Trophoblast cell (in vitro differentiated cells and primary cell): ENCODE results near the gene ZNRF2.
A peak's percentile ranks its signal among the peaks of the same experiment; 100 is the strongest.

Source experiments
- DNase-seq, 2 donors: peaks; one replicate each; pipeline ENCODE4 v3.0.0-alpha.2; 2016
- H2AFZ ChIP-seq: 2 replicates; pipeline ENCODE4 v1.6.1; 2013; ENCODE audit warnings: low read length, moderate library complexity, mild to moderate bottlenecking; ENCODE audit not compliant: insufficient read depth, poor library complexity
- H2AK5ac ChIP-seq: 2 replicates; pipeline ENCODE4 v1.6.1; 2013; ENCODE audit warnings: mild to moderate bottlenecking, low read length
- H2BK120ac ChIP-seq: 2 replicates; pipeline ENCODE4 v1.6.1; 2013; ENCODE audit warnings: low read length, mild to moderate bottlenecking, moderate library complexity; ENCODE audit not compliant: insufficient read depth, poor library complexity
- H2BK12ac ChIP-seq: 2 replicates; pipeline ENCODE4 v1.6.1; 2013; ENCODE audit warnings: mild to moderate bottlenecking, low read length, moderate library complexity
- H2BK5ac ChIP-seq: 2 replicates; pipeline ENCODE4 v1.6.1; 2013; ENCODE audit warnings: low read length, low read depth, moderate library complexity, mild to moderate bottlenecking; ENCODE audit not compliant: poor library complexity
- H3K14ac ChIP-seq: 2 replicates; pipeline ENCODE4 v1.6.1; 2013; ENCODE audit warnings: mild to moderate bottlenecking, low read length
- H3K18ac ChIP-seq: 2 replicates; pipeline ENCODE4 v1.6.1; 2013; ENCODE audit warnings: mild to moderate bottlenecking, low read length
- H3K23ac ChIP-seq: 2 replicates; pipeline ENCODE4 v1.6.1; 2013; ENCODE audit warnings: low read length
- H3K27ac ChIP-seq: 2 replicates; pipeline ENCODE4 v1.5.1; 2013; ENCODE audit warnings: low read depth, mild to moderate bottlenecking, inconsistent platforms, low read length, moderate library complexity
- H3K27me3 ChIP-seq: 2 replicates; pipeline ENCODE4 v1.6.1; 2013; ENCODE audit warnings: inconsistent platforms, mild to moderate bottlenecking, low read length, moderate library complexity; ENCODE audit not compliant: insufficient read depth
- H3K36me3 ChIP-seq, 2 experiments: 1 replicate in 1 of 2; 2 replicates in 1 of 2; pipeline ENCODE4 v1.6.1; 2013; ENCODE audit warnings: low read length in 2 of 2, mild to moderate bottlenecking in 2 of 2, moderate library complexity in 1 of 2; ENCODE audit not compliant: insufficient read depth in 2 of 2, control insufficient read depth in 1 of 2
- H3K4ac ChIP-seq: 2 replicates; pipeline ENCODE4 v1.6.1; 2013; ENCODE audit warnings: low read depth, mild to moderate bottlenecking, low read length, moderate library complexity
- H3K4me1 ChIP-seq, 2 experiments: 1 replicate in 1 of 2; 2 replicates in 1 of 2; pipeline ENCODE4 v1.6.1; 2013; ENCODE audit warnings: low read length in 2 of 2, mild to moderate bottlenecking in 2 of 2, moderate library complexity in 1 of 2; ENCODE audit not compliant: insufficient read depth in 2 of 2, control insufficient read depth in 1 of 2
- H3K4me2 ChIP-seq: 2 replicates; pipeline ENCODE4 v1.6.1; 2013; ENCODE audit warnings: inconsistent platforms, mild to moderate bottlenecking, low read length, moderate library complexity
- H3K4me3 ChIP-seq: 2 replicates; pipeline ENCODE4 v1.5.1; 2013; ENCODE audit warnings: mild to moderate bottlenecking, low read depth, low read length, inconsistent platforms
- H3K79me1 ChIP-seq: one replicate; pipeline ENCODE4 v1.6.1; 2013; ENCODE audit warnings: low read length
- H3K79me2 ChIP-seq: 2 replicates; pipeline ENCODE4 v1.6.1; 2013; ENCODE audit warnings: low read length, mild to moderate bottlenecking; ENCODE audit not compliant: control insufficient read depth, insufficient read depth, poor library complexity
- H3K9ac ChIP-seq: 2 replicates; pipeline ENCODE4 v1.6.1; 2013; ENCODE audit warnings: mild to moderate bottlenecking, low read length
- H3K9me3 ChIP-seq: 2 replicates; pipeline ENCODE4 v1.6.1; 2013; ENCODE audit warnings: low read depth, mild to moderate bottlenecking, control low read depth, inconsistent platforms, low read length; ENCODE audit not compliant: insufficient read depth
- H4K12ac ChIP-seq: 2 replicates; pipeline ENCODE4 v1.6.1; 2013; ENCODE audit warnings: low read depth, mild to moderate bottlenecking, low read length, moderate library complexity
- H4K8ac ChIP-seq: 2 replicates; pipeline ENCODE4 v1.6.1; 2013; ENCODE audit warnings: low read depth, mild to moderate bottlenecking, low read length, moderate library complexity
- H4K91ac ChIP-seq: one replicate; pipeline ENCODE4 v1.6.1; 2013; ENCODE audit warnings: low read depth, mild to moderate bottlenecking, low read length, moderate library complexity
- WGBS: extraction: QIAGEN DNeasy Blood & Tissue Kit; methylation state at CpG from one replicate; pipeline ENCODE4 v1.1.7; 2013; ENCODE audit warnings: missing lambda C conversion rate; ENCODE audit not compliant: insufficient read length, insufficient coverage; ENCODE audit errors: extremely low coverage; 5-methylcytosine and 5-hydroxymethylcytosine counted together

ZNRF2 gene

GRCh38 chr7:30321089-30321881 lies 36.9 kb downstream of the ZNRF2 start:
- Histone ChIP-seq H2AK5ac (no peak overlapping the region), H3K4me3 (no peak overlapping the region), H3K27ac (no peak overlapping the region), H3K14ac (no peak overlapping the region), H3K9ac (no peak overlapping the region), H2BK12ac (no peak overlapping the region), H4K91ac (no peak overlapping the region), H3K23ac (no peak overlapping the region), H3K4me2 (no peak overlapping the region), H3K4ac (peak overlapping the region; percentile 69), H3K79me1 (no peaks in the 10 kb centered on the region), H3K36me3 (no peaks in the 10 kb centered on the region), H3K79me2 (peaks cover 2% of the 10 kb centered on the region), H2BK5ac (no peak overlapping the region), H3K9me3 (no peaks in the 10 kb centered on the region), H3K4me1 (peaks cover 0 to 3% of the 10 kb centered on the region in 2 experiments), H2AFZ (no peak overlapping the region), H4K8ac (no peak overlapping the region), H2BK120ac (no peak overlapping the region), H3K18ac (no peak overlapping the region), H3K27me3 (no peaks in the 10 kb centered on the region), H4K12ac (no peak overlapping the region)
- no CpG with 5 or more reads among the region's 8 CpGs for WGBS
- no peak for DNase-seq

- Histone ChIP-seq H3K9me3 (no peaks in the 10 kb centered on the region), H2BK120ac (no peak overlapping the region), H2BK5ac (no peak overlapping the region), H2BK12ac (no peak overlapping the region), H3K79me1 (no peaks in the 10 kb centered on the region), H4K91ac (no peak overlapping the region), H4K12ac (no peak overlapping the region), H3K4ac (no peak overlapping the region), H3K27ac (no peak overlapping the region), H3K4me3 (no peak overlapping the region), H3K36me3 (no peaks in the 10 kb centered on the region), H3K23ac (no peak overlapping the region), H4K8ac (no peak overlapping the region), H3K79me2 (peaks cover 2% of the 10 kb centered on the region), H3K9ac (no peak overlapping the region), H3K14ac (no peak overlapping the region), H3K4me1 (peaks cover 0 to 3% of the 10 kb centered on the region in 2 experiments), H3K4me2 (no peak overlapping the region), H3K18ac (no peak overlapping the region), H2AK5ac (no peak overlapping the region), H3K27me3 (no peaks in the 10 kb centered on the region), H2AFZ (no peak overlapping the region)
- DNase-seq, result no peak
- no CpG with 5 or more reads among the region's 2 CpGs for WGBS
Measured at GRCh38 chr7:30321882-30322192, 37.4 kb downstream of the ZNRF2 start.

DNA sequence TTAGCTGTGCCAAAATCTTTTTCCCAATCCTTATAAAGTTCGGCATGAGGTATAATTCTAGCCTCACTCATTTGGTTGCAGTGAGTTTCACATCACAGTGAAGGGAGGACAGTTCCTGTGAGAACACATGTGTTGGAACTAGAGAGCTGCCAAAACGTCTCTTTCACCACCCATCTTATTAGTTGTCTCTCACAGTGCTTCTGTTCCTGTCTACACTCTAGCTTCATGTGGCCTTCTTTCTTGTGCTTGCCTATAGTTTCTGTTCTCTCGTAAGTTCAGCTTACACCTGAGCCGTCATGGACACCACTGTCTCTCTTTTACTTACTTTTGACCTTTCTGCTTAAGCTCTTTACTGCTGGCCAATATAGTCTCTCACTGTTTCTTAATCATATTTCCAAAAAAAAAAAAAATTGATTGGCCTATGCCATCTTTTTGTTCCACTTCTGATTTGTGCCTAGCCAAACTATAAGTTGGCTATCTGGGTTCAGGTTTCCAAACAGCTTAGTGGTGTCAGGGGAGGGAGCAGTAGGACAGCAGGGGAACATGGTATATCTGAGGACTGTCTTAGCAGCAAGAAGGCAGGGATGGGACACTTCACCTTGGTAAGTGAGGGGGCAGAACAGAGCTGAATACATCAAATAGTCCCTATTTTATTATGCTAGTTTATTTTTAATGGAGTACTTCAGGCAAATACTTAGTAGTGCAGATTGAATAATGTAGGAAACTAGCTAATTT lies 38.0 kb downstream of the ZNRF2 start:
- no peak overlapping the region for H2BK5ac ChIP-seq
- H2AFZ ChIP-seq, result peak overlapping the region; percentile 39
- H3K9me3 ChIP-seq, result no peaks in the 10 kb centered on the region
- H3K4me2 ChIP-seq, result no peak overlapping the region
- H4K12ac ChIP-seq, result no peak overlapping the region
- H3K79me1 ChIP-seq, result no peaks in the 10 kb centered on the region
- no peak overlapping the region for H3K18ac ChIP-seq
- no peak overlapping the region for H4K91ac ChIP-seq
- no peak overlapping the region for H4K8ac ChIP-seq
- no peak overlapping the region for H2AK5ac ChIP-seq
- no peaks in the 10 kb centered on the region for H3K27me3 ChIP-seq
- peaks cover 0 to 3% of the 10 kb centered on the region in 2 experiments for H3K4me1 ChIP-seq
- no peak for DNase-seq
- no peaks in the 10 kb centered on the region for H3K36me3 ChIP-seq
- no peak overlapping the region for H3K4me3 ChIP-seq
- no peak overlapping the region for H2BK120ac ChIP-seq
- no CpG with 5 or more reads among the region's 4 CpGs for WGBS
- peaks cover 2% of the 10 kb centered on the region for H3K79me2 ChIP-seq
- no peak overlapping the region for H2BK12ac ChIP-seq
- no peak overlapping the region for H3K27ac ChIP-seq
- no peak overlapping the region for H3K14ac ChIP-seq
- peak overlapping the region; percentile 87 for H3K4ac ChIP-seq
- no peak overlapping the region for H3K9ac ChIP-seq
- H3K23ac ChIP-seq, result no peak overlapping the region

DNA sequence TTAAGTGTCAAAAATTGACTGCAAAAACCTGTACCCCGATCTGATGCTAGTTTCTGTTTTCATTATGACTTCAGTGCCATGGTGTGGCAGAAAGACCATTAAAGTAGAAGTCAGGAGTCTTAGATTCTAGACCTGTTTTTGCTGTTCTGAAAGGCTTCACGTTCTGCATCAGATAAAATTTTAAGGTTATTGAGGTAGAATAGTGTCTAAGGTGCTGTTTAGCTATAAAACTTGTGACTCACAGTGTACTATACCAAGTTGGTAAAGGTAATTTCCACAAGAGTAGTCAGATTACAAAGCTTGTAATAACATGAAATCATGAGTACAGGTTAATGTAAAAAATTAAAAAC lies 38.6 kb downstream of the ZNRF2 start:
- WGBS, result no CpG with 5 or more reads among the region's 2 CpGs
- Histone ChIP-seq H4K8ac (no peak overlapping the region), H3K4me3 (no peak overlapping the region)

More for the DNA sequence above, 38.6 kb downstream of the ZNRF2 start:
- Histone ChIP-seq H2BK5ac (no peak overlapping the region), H2AK5ac (no peak overlapping the region), H3K9ac (no peak overlapping the region), H3K9me3 (no peaks in the 10 kb centered on the region), H4K91ac (no peak overlapping the region), H3K14ac (no peak overlapping the region), H3K23ac (no peak overlapping the region), H3K27ac (no peak overlapping the region), H2BK120ac (no peak overlapping the region), H4K12ac (no peak overlapping the region), H3K36me3 (no peaks in the 10 kb centered on the region), H3K79me2 (peaks cover 2% of the 10 kb centered on the region), H3K18ac (no peak overlapping the region), H3K4ac (no peak overlapping the region), H3K27me3 (no peaks in the 10 kb centered on the region), H3K4me1 (peaks cover 0 to 3% of the 10 kb centered on the region in 2 experiments), H3K4me2 (no peak overlapping the region), H3K79me1 (no peaks in the 10 kb centered on the region), H2BK12ac (no peak overlapping the region), H2AFZ (no peak overlapping the region)
- DNase-seq, result no peak
